Measurements from ENCODE around the gene OR5D18.

GRCh38 chr11:55849037-55849436 is 29.6 kb downstream of the OR5D18 start:
- TF ChIP-seq CTCF (IDR thresholded peaks at IDR 0.05) (no peak), POLR2A (IDR thresholded peaks at IDR 0.05; ENCODE audit: low read depth) (no peak)

All from esophagus muscularis mucosa (tissue), 3 donors.